ENCODE data around the gene TNS3. TPM values are rescaled to one million over a fixed set of nuclear protein-coding genes. Genes with fewer than 3 reads are reported as not detected.

The TNS3 gene
- total and polyA plus RNA-seq, 2 donors (not counting 3 experiments of a cell fraction or from before 2014, with no cell fraction given) = 10.4 to 45.1 TPM

DNA sequence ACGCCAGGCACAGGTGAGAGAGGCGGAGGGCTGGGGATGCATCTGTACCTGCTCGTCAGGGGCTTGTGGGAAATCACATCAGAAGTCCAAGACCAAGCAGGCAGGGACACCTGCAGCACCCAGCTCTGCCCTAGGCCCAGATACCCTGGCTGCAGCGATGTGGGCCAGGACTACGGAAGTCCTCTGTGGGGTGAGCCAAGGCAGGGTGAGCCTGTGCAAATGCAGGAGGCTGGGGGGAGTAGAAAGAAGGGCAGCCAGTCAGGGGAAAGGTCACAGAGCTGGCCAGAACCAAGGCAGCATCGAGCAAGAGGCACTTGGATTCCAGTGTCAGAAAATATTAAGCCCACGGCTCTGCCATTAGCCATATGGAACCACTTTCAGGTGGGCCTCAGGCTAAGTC is 85.2 kb downstream of the TNS3 start:
- TF ChIP-seq GATA2 (IDR thresholded peaks at IDR 0.05; ENCODE audit: insufficient read depth, insufficient read length, low read depth, low read length) = no peak
- TF ChIP-seq, protein P1, sequence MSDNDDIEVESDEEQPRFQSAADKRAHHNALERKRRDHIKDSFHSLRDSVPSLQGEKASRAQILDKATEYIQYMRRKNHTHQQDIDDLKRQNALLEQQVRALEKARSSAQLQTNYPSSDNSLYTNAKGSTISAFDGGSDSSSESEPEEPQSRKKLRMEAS (IDR thresholded peaks at IDR 0.05; ENCODE audit: insufficient read depth, insufficient read length) = no peak
- TF ChIP-seq, protein P2, sequence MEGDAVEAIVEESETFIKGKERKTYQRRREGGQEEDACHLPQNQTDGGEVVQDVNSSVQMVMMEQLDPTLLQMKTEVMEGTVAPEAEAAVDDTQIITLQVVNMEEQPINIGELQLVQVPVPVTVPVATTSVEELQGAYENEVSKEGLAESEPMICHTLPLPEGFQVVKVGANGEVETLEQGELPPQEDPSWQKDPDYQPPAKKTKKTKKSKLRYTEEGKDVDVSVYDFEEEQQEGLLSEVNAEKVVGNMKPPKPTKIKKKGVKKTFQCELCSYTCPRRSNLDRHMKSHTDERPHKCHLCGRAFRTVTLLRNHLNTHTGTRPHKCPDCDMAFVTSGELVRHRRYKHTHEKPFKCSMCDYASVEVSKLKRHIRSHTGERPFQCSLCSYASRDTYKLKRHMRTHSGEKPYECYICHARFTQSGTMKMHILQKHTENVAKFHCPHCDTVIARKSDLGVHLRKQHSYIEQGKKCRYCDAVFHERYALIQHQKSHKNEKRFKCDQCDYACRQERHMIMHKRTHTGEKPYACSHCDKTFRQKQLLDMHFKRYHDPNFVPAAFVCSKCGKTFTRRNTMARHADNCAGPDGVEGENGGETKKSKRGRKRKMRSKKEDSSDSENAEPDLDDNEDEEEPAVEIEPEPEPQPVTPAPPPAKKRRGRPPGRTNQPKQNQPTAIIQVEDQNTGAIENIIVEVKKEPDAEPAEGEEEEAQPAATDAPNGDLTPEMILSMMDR (IDR thresholded peaks at IDR 0.05; ENCODE audit: extremely low read depth in 1 of 2, insufficient read depth in 1 of 2, low read depth in 1 of 2, low read length in 2 of 2) = no peak
- no peak for TF ChIP-seq MYC (IDR thresholded peaks at IDR 0.05; ENCODE audit: low read depth, low read length)
- TF ChIP-seq JUN (IDR thresholded peaks at IDR 0.05; ENCODE audit: borderline replicate concordance, insufficient read depth, insufficient read length, low read depth) = no peak
- no peak for TF ChIP-seq POLR2A (IDR thresholded peaks at IDR 0.05; ENCODE audit: low read depth, low read length)
- no peak for TF ChIP-seq FOS (IDR thresholded peaks at IDR 0.05; ENCODE audit: borderline replicate concordance, insufficient read depth, low read length)
- TF ChIP-seq EZH2 (IDR thresholded peaks at IDR 0.05; ENCODE audit: borderline replicate concordance, low read depth, low read length, severe bottlenecking) = no peak
- no peak for TF ChIP-seq POLR2AphosphoS5 (IDR thresholded peaks at IDR 0.05; ENCODE audit: insufficient read depth, low read depth, low read length)
- CTCF ChIA-PET = no interaction called here
- dilution Hi-C loops (cut with MboI; ENCODE audit: extremely low pct_ligation_motif_present, low sequenced_read_pairs) (no loop called here), intact Hi-C loops (cut with micrococcal nuclease) (no loop called here)
- Histone ChIP-seq H4K20me1 (replicated peaks; ENCODE audit: control insufficient read depth, extremely low read depth, insufficient read depth, low read length) (no peaks in the 10 kb centered on the region), H3K9me3 (replicated peaks; ENCODE audit: control insufficient read depth, insufficient read depth, low read length) (no peaks in the 10 kb centered on the region), H3K9me1 (replicated peaks; ENCODE audit: control insufficient read depth, extremely low read depth, insufficient read depth, low read length) (no peaks in the 10 kb centered on the region), H3K36me3 (ENCODE audit: control insufficient read depth in 2 of 2, extremely low read depth in 1 of 2, insufficient read depth in 2 of 2, low read length in 2 of 2) (no peaks in the 10 kb centered on the region), H3K9ac (replicated peaks; ENCODE audit: extremely low read depth, insufficient read depth, low read length) (no peak overlapping the region), H3K4me2 (ENCODE audit: insufficient read depth, low read length) (no peak overlapping the region), H3K4me1 (ENCODE audit: control insufficient read depth, extremely low read depth, insufficient read depth, low read length) (no peaks in the 10 kb centered on the region), H3K4me3 (replicated peaks in 1 of 3; ENCODE audit: insufficient read depth in 1 of 3, low read depth in 1 of 3, low read length in 3 of 3) (no peak overlapping the region), H3K27me3 (ENCODE audit: control insufficient read depth in 2 of 2, insufficient read depth in 2 of 2, low read length in 2 of 2) (no peaks in the 10 kb centered on the region), H2AFZ (ENCODE audit: low read depth, low read length) (no peak overlapping the region), H3K79me2 (ENCODE audit: control insufficient read depth, insufficient read depth, low read length) (no peaks in the 10 kb centered on the region), H3K27ac (ENCODE audit: insufficient read depth, low read depth, low read length) (no peak overlapping the region)
- FAIRE-seq (no peak), DNase-seq (ENCODE audit: low read depth, low spot score) (no peak)
- POLR2A ChIA-PET = no interaction called here
- BruUV-seq (replicated peaks) = no TSS peak

All from endothelial cell of umbilical vein (primary cell).